ENCODE data around the gene CFAP47.

GRCh38 chrX:36364262-36364661 lies 444.7 kb downstream of the CFAP47 start:
- no peak for TF ChIP-seq CTCF (IDR thresholded peaks at IDR 0.05; ENCODE audit: control extremely low read depth in 1 of 3, insufficient read depth in 1 of 3, low read depth in 1 of 3, low read length in 3 of 3)
- TF ChIP-seq ZNF274 (IDR thresholded peaks at IDR 0.05; ENCODE audit: borderline replicate concordance, extremely low read depth, low read length) = no peak
- TF ChIP-seq TEAD4 (IDR thresholded peaks at IDR 0.05; ENCODE audit: low read depth, low read length) = no peak
- TF ChIP-seq POLR2AphosphoS5 (IDR thresholded peaks at IDR 0.05; ENCODE audit: low read depth, low read length) = no peak
- no peak for TF ChIP-seq GTF2F1 (IDR thresholded peaks at IDR 0.05; ENCODE audit: borderline replicate concordance, low read depth, low read length)
- no peak for TF ChIP-seq HDAC6 (IDR thresholded peaks at IDR 0.05; ENCODE audit: low read depth, low read length)
- no peak for TF ChIP-seq MAFK (IDR thresholded peaks at IDR 0.05; ENCODE audit: low read depth, low read length)
- TF ChIP-seq RFX5 (IDR thresholded peaks at IDR 0.05; ENCODE audit: borderline replicate concordance, low read depth, low read length) = no peak
- TF ChIP-seq EZH2 (IDR thresholded peaks at IDR 0.05; ENCODE audit: low read depth, low read length, severe bottlenecking) = no peak
- TF ChIP-seq GABPA (IDR thresholded peaks at IDR 0.05; ENCODE audit: borderline replicate concordance, insufficient read depth, low read length) = no peak
- TF ChIP-seq RXRA (IDR thresholded peaks at IDR 0.05; ENCODE audit: insufficient read depth, low read depth, low read length) = no peak
- TF ChIP-seq EGR1 (IDR thresholded peaks at IDR 0.05; ENCODE audit: borderline replicate concordance, low read depth, low read length) = no peak
- no peak for TF ChIP-seq BCL11A (IDR thresholded peaks at IDR 0.05; ENCODE audit: low read depth in 2 of 2, low read length in 2 of 2)
- no peak for TF ChIP-seq ATF3 (IDR thresholded peaks at IDR 0.05; ENCODE audit: insufficient read depth, low read depth, low read length)

Measured in H1 (cell line).